HCT116 (cell line): ENCODE results near the gene CACNA1C. TPM values are rescaled to one million over a fixed set of nuclear protein-coding genes. Genes with fewer than 3 reads are reported as not detected.

ENCODE experiments used
- ATAC-seq: fragments of 200-7000 bp; cut with Tn5 transposase; 2 replicates; pipeline ENCODE4 v1.9.1; 2020; ENCODE audit warnings: mild to moderate bottlenecking, moderate library complexity
- BruUV-seq: library from RNA; stranded (reverse); fragments of 400-500 nt; replicated peaks from 2 replicates; lab custom pipeline; 2021; lab: Mats Ljungman, UMichigan
- CTCF ChIA-PET: fragments of 300-600 bp; sonication (Branson Sonifier 250); formaldehyde crosslinking; loops from one replicate; lab custom pipeline; 2021; ENCODE audit warnings: antibody characterized with exemption; lab: Charles Lee
- POLR2A ChIA-PET: fragments of 300-600, 350-600 bp; sonication (Branson Sonifier 250); formaldehyde crosslinking; loops from one replicate; lab custom pipeline; 2021; ENCODE audit warnings: antibody characterized with exemption; lab: Charles Lee
- RAD21 ChIA-PET, 2 experiments: fragments of 300-600 bp; sonication (Branson Sonifier 250); formaldehyde crosslinking; loops; one replicate each; lab custom pipeline; 2023; ENCODE audit warnings: low total read pairs in 2 of 2; ENCODE audit not compliant: uncharacterized antibody in 2 of 2, unreplicated experiment in 2 of 2, low non-redundant PET in 1 of 2; lab: Charles Lee
- DNase-seq: peaks from one replicate; pipeline ENCODE4 v3.0.0-alpha.2; 2010; ENCODE audit warnings: low read depth, low spot score
- H2AFZ ChIP-seq: fragments of 200-600 bp; shearing (Covaris generic), sonication (generic); 2 replicates; pipeline ENCODE4 v1.6.1; 2017; ENCODE audit warnings: low read depth, mixed run types, mixed read lengths, antibody characterized with exemption, low read length; ENCODE audit not compliant: poor library complexity, severe bottlenecking
- H3K27ac ChIP-seq: 2 replicates; pipeline ENCODE4 v1.5.1; 2012; ENCODE audit warnings: low read depth, low read length
- H3K27me3 ChIP-seq: fragments of 200-600 bp; sonication (generic); 2 replicates; pipeline ENCODE4 v1.6.1; 2016; ENCODE audit warnings: mixed run types, low read length, mixed read lengths; ENCODE audit not compliant: insufficient read depth
- H3K36me3 ChIP-seq, 2 experiments: fragments of 200-500 bp in 1 of 2; fragments of 200-600 bp in 1 of 2; sonication (Bioruptor generic) in 1 of 2; sonication (generic) in 1 of 2; 2 replicates each; pipeline versions ENCODE4 v1.5.1 to v1.6.1; 2014 to 2016; ENCODE audit warnings: low read length in 2 of 2, inconsistent platforms in 1 of 2, mixed read lengths in 1 of 2, mixed run types in 1 of 2; ENCODE audit not compliant: insufficient read depth in 2 of 2, control insufficient read depth in 1 of 2
- H3K4me1 ChIP-seq, 2 experiments: fragments of 200-600 bp in 1 of 2; sonication (generic) in 1 of 2; 2 replicates each; pipeline versions ENCODE4 v1.5.1 to v1.6.1; 2012 to 2017; ENCODE audit warnings: low read length in 2 of 2, inconsistent platforms in 1 of 2, mild to moderate bottlenecking in 1 of 2, mixed read lengths in 1 of 2, mixed run types in 1 of 2, moderate library complexity in 1 of 2; ENCODE audit not compliant: insufficient read depth in 2 of 2, control insufficient read depth in 1 of 2
- H3K4me2 ChIP-seq: fragments of 200-600 bp; sonication (generic); 2 replicates; pipeline ENCODE4 v1.6.1; 2017; ENCODE audit warnings: mixed run types, low read length, mixed read lengths
- H3K4me3 ChIP-seq, 2 experiments: fragments of 200-600 bp in 1 of 2; sonication (generic) in 1 of 2; replicated peaks in 1 of 2; 2 replicates each; pipeline ENCODE4 v1.5.1; 2011 to 2016; ENCODE audit warnings: low read length in 2 of 2, control low read depth in 1 of 2, low read depth in 1 of 2, mild to moderate bottlenecking in 1 of 2, mixed read lengths in 1 of 2, mixed run types in 1 of 2
- H3K79me2 ChIP-seq: fragments of 200-600 bp; sonication (generic); 2 replicates; pipeline ENCODE4 v1.6.1; 2017; ENCODE audit warnings: mild to moderate bottlenecking, mixed run types, low read length, moderate library complexity, mixed read lengths; ENCODE audit not compliant: insufficient read depth
- H3K9ac ChIP-seq: fragments of 200-600 bp; sonication (generic); 2 replicates; pipeline ENCODE4 v1.6.1; 2016; ENCODE audit warnings: low read length, mixed read lengths
- H3K9me2 ChIP-seq: fragments of 200-600 bp; sonication (generic), shearing (Covaris generic); 2 replicates; pipeline ENCODE4 v1.6.1; 2017; ENCODE audit warnings: mixed run types, mild to moderate bottlenecking, moderate library complexity; ENCODE audit not compliant: insufficient read depth
- H3K9me3 ChIP-seq, 2 experiments: fragments of 200-500 bp in 1 of 2; fragments of 200-600 bp in 1 of 2; sonication (Bioruptor generic) in 1 of 2; sonication (generic) in 1 of 2; 2 replicates each; pipeline ENCODE4 v1.6.1; 2014 to 2017; ENCODE audit warnings: low read length in 2 of 2, mixed read lengths in 2 of 2, inconsistent platforms in 1 of 2, low read depth in 1 of 2, mild to moderate bottlenecking in 1 of 2, mixed run types in 1 of 2, moderate library complexity in 1 of 2; ENCODE audit not compliant: control insufficient read depth in 1 of 2, insufficient read depth in 1 of 2
- H4K20me1 ChIP-seq: fragments of 200-600 bp; sonication (generic), shearing (Covaris generic); 2 replicates; pipeline ENCODE4 v1.6.1; 2017; ENCODE audit warnings: mixed run types, mild to moderate bottlenecking, moderate library complexity; ENCODE audit not compliant: insufficient read depth
- CBX3 ChIP-seq: IDR thresholded peaks from 2 replicates; pipeline ENCODE4 v1.6.1; 2012; ENCODE audit warnings: low read depth
- ELF1 ChIP-seq: IDR thresholded peaks from 2 replicates; pipeline ENCODE4 v1.6.1; 2012; ENCODE audit warnings: low read depth, borderline replicate concordance
- FOSL1 ChIP-seq: IDR thresholded peaks from 2 replicates; pipeline ENCODE4 v1.6.1; 2012; ENCODE audit warnings: low read depth
- JUND ChIP-seq: IDR thresholded peaks from 2 replicates; pipeline ENCODE4 v1.6.1; 2012
- POLR2A ChIP-seq: IDR thresholded peaks from 2 replicates; pipeline ENCODE4 v1.7.0; 2011; ENCODE audit warnings: borderline replicate concordance; ENCODE audit not compliant: insufficient read depth, insufficient read length; ENCODE audit errors: extremely low read depth
- POLR2AphosphoS5 ChIP-seq: IDR thresholded peaks from 2 replicates; pipeline ENCODE4 v1.6.1; 2011; ENCODE audit warnings: mild to moderate bottlenecking, low read depth, low read length, moderate library complexity
- RAD21 ChIP-seq: IDR thresholded peaks from 2 replicates; pipeline ENCODE4 v1.6.1; 2012; ENCODE audit warnings: low read depth, mild to moderate bottlenecking
- SIN3A ChIP-seq: IDR thresholded peaks from 2 replicates; pipeline ENCODE4 v1.6.1; 2012; ENCODE audit warnings: low read depth
- SRF ChIP-seq: IDR thresholded peaks from 2 replicates; pipeline ENCODE4 v1.6.1; 2012; ENCODE audit warnings: low read depth
- TCF7L2 ChIP-seq: IDR thresholded peaks from 2 replicates; pipeline ENCODE4 v1.7.0; 2011; ENCODE audit warnings: borderline replicate concordance, inconsistent platforms; ENCODE audit not compliant: insufficient read depth, insufficient read length; ENCODE audit errors: extremely low read depth
- YY1 ChIP-seq: IDR thresholded peaks from 2 replicates; pipeline ENCODE4 v1.6.1; 2011; ENCODE audit warnings: low read length, low read depth, moderate library complexity, mild to moderate bottlenecking; ENCODE audit not compliant: insufficient replicate concordance; ENCODE audit errors: extremely low read depth
- ZBTB33 ChIP-seq: IDR thresholded peaks from 2 replicates; pipeline ENCODE4 v1.6.1; 2011; ENCODE audit warnings: mild to moderate bottlenecking, low read length, moderate library complexity; ENCODE audit not compliant: insufficient replicate concordance; ENCODE audit errors: extremely low read depth
- ZFX ChIP-seq: fragments of 450-650 bp; IDR thresholded peaks from 2 replicates; pipeline ENCODE4 v1.6.1; 2017
- ZNF274 ChIP-seq: fragments of 200-500 bp; sonication (Bioruptor generic); IDR thresholded peaks from 2 replicates; pipeline ENCODE4 v1.6.1; 2014; ENCODE audit warnings: mild to moderate bottlenecking, low read depth, low read length, inconsistent platforms
- intact Hi-C: fragments of 100-400 bp; cut with micrococcal nuclease; formaldehyde crosslinking; loops from 2 replicates; pipeline ENCODE4 v1.10.0; 2022
- total RNA-seq: library from RNA; stranded (reverse); gene quantifications from one replicate; pipeline ENCODE4 v1.2.1, GENCODE V29; 2021; ENCODE audit not compliant: unreplicated experiment

Gene CACNA1C
- total RNA-seq, 1 experiment from 2014 or later: 0.05 TPM

- Histone ChIP-seq H4K20me1 (no peaks in the 10 kb centered on the region), H3K4me1 (no peaks in the 10 kb centered on the region), H3K27ac (no peak overlapping the region), H3K4me3 (no peak overlapping the region), H3K9me3 (no peaks in the 10 kb centered on the region), H2AFZ (no peak overlapping the region), H3K36me3 (no peaks in the 10 kb centered on the region), H3K79me2 (no peaks in the 10 kb centered on the region), H3K4me2 (no peak overlapping the region), H3K9me2 (no peaks in the 10 kb centered on the region), H3K9ac (no peak overlapping the region), H3K27me3 (peaks cover 66% of the 10 kb centered on the region)
- TF ChIP-seq SRF (no peak), CBX3 (no peak), ZFX (no peak), RAD21 (no peak), POLR2A (no peak), ZNF274 (no peak), TCF7L2 (no peak), JUND (no peak), SIN3A (no peak), YY1 (no peak), FOSL1 (no peak), ZBTB33 (no peak), ELF1 (no peak), POLR2AphosphoS5 (no peak)
- ChIA-PET POLR2A (no interaction called here), RAD21 (no interaction called here), CTCF (interaction anchor here (1.1 kb wide), 1 partner anchor 62 kb away, joined by 4 read pairs; no protein-coding TSS in a partner anchor)
- no TSS peak for BruUV-seq
- ATAC-seq (no peak), DNase-seq (no peak)
- intact Hi-C loops: no loop called here
Observed at GRCh38 chr12:2722806-2723205, 670.0 kb downstream of the CACNA1C start.
